Duodenal mucosa (tissue), 2 donors: ENCODE measurements around the gene GJA1.
"Not testable (repeated sequence)": the region's sequence is repeated elsewhere in the genome, so short reads cannot be mapped to it uniquely, and the experiment has no call there.

Experiments used
- H3K27ac ChIP-seq: one replicate; pipeline ENCODE4 v1.7.0; 2013; ENCODE audit warnings: low read depth, low read length
- H3K27me3 ChIP-seq, 2 donors: one replicate each; pipeline ENCODE4 v1.7.0; 2013; ENCODE audit warnings: low read length in 2 of 2, control low read depth in 1 of 2; ENCODE audit not compliant: insufficient read depth in 2 of 2, control insufficient read depth in 1 of 2
- H3K36me3 ChIP-seq, 2 donors: one replicate each; pipeline ENCODE4 v1.7.0; 2013; ENCODE audit warnings: low read length in 2 of 2, control low read depth in 1 of 2; ENCODE audit not compliant: insufficient read depth in 2 of 2, control insufficient read depth in 1 of 2
- H3K4me1 ChIP-seq, 2 donors: one replicate each; pipeline ENCODE4 v1.7.0; 2013; ENCODE audit warnings: low read length in 2 of 2, control low read depth in 1 of 2; ENCODE audit not compliant: insufficient read depth in 2 of 2, control insufficient read depth in 1 of 2
- H3K4me3 ChIP-seq, 2 donors: one replicate each; pipeline ENCODE4 v1.7.0; 2013; ENCODE audit warnings: low read length in 2 of 2, low read depth in 1 of 2
- H3K9ac ChIP-seq, 2 donors: one replicate each; pipeline ENCODE4 v1.7.0; 2013; ENCODE audit warnings: low read length in 2 of 2, low read depth in 1 of 2
- H3K9me3 ChIP-seq, 2 donors: one replicate each; pipeline ENCODE4 v1.7.0; 2013; ENCODE audit warnings: low read length in 2 of 2, control low read depth in 1 of 2; ENCODE audit not compliant: control insufficient read depth in 1 of 2

GJA1 gene

DNA sequence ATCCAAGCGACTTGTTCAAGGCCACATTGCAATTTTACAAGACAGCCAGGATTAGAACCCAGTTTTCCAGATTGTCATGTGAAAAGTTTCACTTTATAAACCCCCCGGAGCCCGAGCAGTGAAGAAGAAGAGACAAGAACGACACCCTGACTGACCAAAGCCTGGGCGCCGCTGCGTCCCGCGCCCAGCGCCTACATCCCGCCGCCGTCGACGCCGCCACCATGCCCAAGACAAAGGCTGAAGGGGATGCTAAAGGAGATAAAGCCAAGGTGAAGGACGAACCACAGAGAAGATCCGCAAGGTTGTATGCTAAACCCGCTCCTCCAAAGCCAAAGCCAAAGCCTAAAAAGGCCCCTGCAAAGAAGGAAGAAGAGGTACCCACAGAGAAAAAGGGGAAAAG, 27.1 kb upstream of the GJA1 start:
- Histone ChIP-seq H3K9ac (no peak overlapping the region), H3K9me3 (no peaks in the 10 kb centered on the region), H3K4me3 (no peak overlapping the region), H3K27me3 (no peaks in the 10 kb centered on the region), H3K27ac (no peak overlapping the region), H3K4me1 (no peaks in the 10 kb centered on the region), H3K36me3 (no peaks in the 10 kb centered on the region)

DNA sequence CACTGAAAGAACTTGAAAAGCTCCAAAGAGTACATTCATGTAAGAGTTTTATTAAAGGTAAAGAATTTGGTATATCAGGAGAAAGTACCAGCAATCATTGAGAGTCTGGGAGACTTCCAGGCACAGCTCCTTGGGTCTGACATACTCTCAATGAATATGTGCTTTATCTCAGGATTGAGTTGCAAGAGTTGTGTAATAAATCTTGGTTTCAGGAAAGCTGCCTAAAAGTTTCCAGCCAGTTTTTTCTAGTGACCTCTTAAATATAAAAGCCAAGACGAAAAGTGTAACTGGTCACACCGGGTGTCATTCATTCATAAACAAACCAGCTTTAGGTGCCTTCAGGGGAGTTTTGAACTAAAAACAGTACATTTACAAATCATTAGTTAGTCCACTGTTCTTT, 21.6 kb upstream of the GJA1 start:
- H3K9ac ChIP-seq: no peak overlapping the region
- H3K27me3 ChIP-seq: no peaks in the 10 kb centered on the region
- H3K4me3 ChIP-seq: no peak overlapping the region
- no peaks in the 10 kb centered on the region for H3K4me1 ChIP-seq
- H3K27ac ChIP-seq: no peak overlapping the region
- no peaks in the 10 kb centered on the region for H3K9me3 ChIP-seq
- no peaks in the 10 kb centered on the region for H3K36me3 ChIP-seq

DNA sequence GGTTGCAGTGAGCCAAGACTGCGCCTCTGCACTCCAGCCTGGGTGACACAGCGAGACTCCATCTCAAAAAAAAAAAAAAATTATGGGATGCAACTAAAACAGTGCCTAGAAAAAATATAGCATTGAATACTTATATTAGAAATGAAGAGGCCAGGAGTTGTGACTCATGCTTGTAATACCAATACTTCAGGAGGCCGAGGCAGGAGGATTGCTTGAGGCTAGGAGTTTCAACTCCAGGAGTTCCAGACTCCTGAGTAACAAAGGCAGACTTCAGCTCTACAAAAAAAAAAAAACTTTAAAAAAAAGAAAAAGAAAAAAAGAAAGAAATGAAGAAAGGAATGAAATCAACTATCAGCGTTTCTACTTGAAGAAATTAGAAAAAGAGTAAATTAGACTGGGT, 17.1 kb upstream of the GJA1 start:
- no peak overlapping the region for H3K9ac ChIP-seq
- no peak overlapping the region for H3K4me3 ChIP-seq
- H3K4me1 ChIP-seq: no peaks in the 10 kb centered on the region
- H3K36me3 ChIP-seq: no peaks in the 10 kb centered on the region
- H3K9me3 ChIP-seq: no peaks in the 10 kb centered on the region
- no peaks in the 10 kb centered on the region for H3K27me3 ChIP-seq
- no peak overlapping the region for H3K27ac ChIP-seq

DNA sequence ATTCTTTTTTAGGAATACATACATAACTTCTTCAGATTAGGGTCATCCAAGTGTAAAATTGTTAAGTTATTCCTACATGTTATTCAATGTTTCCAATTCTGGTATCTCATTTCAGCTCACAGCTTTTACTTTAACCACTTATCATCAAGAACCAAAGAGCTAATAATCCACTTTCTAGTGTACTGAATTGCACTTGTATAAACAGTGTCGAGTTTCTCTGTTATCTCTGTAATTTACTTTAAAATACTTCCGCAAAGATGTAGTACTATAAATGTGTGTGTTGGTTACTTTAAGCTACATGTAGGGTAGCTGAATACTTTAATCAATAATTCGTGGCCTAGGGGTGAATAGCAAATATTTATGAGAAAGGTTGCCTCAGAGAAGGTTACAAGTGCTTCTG, 8.8 kb upstream of the GJA1 start:
- Histone ChIP-seq H3K9me3 (no peaks in the 10 kb centered on the region), H3K4me1 (no peaks in the 10 kb centered on the region), H3K27ac (no peak overlapping the region), H3K9ac (no peak overlapping the region), H3K36me3 (no peaks in the 10 kb centered on the region), H3K27me3 (no peaks in the 10 kb centered on the region), H3K4me3 (no peak overlapping the region)

DNA sequence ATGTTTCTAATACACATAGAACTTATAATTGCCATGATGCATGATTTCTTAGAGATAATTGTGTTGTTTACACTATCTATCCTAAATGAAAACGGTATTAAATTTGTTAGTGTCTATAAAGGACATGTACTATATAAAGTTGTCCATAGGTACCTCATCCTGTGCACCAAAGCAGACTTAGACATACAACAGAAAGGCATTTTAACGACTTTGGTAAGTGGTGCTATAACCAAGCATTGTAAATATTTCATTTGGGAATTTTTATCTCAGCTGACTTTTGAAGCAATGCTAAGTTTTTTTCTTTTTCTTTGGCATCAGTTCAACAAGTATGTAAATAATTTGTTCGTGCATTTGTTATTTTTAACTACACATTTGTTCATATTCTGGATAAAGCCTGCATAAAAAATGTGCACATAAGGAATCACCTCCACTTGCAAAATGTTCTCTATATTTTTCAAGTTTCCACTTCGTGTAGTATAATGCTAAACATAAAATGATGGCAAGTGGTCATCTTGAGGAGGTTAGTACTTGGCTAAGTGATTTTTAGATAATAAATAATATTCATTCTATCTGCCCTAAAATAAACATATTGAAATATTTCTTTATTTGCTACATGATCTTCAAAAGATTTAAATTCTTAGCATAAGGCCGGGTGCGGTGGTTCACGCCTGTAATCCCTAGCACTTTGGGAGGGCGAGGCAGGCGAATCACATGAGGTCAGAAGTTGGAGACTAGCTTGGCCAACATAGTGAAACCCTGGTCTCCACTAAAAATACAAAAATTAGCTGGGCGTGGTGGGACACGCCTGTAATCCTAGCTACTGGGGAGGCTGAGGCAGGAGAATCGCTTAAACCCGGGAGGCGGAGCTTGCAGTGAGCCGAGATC, 6.3 kb upstream of the GJA1 start:
- Histone ChIP-seq H3K9ac (no peak overlapping the region), H3K9me3 (no peaks in the 10 kb centered on the region), H3K4me3 (no peak overlapping the region), H3K27ac (no peak overlapping the region), H3K27me3 (no peaks in the 10 kb centered on the region), H3K4me1 (no peaks in the 10 kb centered on the region), H3K36me3 (no peaks in the 10 kb centered on the region)

DNA sequence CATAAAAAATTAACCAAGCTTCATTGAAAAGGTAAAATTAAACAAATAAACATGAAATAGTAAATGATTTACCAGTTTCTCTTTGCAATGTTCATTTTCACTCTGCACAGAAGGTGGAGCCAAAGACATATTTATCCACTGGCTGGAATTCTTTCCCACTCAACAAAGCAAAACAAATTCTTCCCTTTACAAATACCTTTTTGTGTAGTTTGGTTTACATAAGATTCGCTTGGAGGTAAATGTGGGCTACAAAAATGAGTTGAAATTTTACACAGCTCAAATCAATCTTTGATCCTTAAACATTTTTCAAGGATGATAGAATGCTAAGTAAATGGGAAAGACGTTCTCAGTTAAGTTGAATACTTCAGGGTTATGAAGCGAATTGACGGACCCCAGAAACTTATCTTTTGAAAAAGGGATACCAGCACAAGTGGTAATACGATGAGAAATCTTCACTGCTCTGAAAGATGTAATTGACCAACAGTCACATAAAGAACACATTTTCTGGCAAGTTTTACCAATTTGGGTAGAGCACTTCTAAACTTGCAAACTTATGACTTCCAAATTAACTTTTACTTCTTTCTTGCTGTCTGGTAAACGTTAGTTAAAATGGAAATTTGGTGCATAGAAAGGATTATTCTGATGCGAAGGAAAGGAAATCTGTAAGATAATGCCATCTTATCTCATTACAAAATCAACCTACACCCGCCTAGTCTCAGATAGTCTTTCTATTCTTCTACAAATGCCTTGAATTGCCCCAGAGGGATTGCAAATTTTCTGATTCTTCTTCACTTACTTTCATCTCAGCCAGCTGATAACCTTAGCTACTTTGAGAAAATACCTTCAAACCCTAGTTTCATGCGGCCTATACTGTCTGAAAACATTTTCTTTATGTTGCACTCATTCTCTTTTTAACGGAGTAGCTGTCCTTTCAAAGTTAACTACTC, 4.7 kb upstream of the GJA1 start:
- Histone ChIP-seq H3K4me3 (no peak overlapping the region), H3K27me3 (no peaks in the 10 kb centered on the region), H3K27ac (no peak overlapping the region), H3K9me3 (no peaks in the 10 kb centered on the region), H3K9ac (no peak overlapping the region), H3K36me3 (no peaks in the 10 kb centered on the region), H3K4me1 (no peaks in the 10 kb centered on the region)

DNA sequence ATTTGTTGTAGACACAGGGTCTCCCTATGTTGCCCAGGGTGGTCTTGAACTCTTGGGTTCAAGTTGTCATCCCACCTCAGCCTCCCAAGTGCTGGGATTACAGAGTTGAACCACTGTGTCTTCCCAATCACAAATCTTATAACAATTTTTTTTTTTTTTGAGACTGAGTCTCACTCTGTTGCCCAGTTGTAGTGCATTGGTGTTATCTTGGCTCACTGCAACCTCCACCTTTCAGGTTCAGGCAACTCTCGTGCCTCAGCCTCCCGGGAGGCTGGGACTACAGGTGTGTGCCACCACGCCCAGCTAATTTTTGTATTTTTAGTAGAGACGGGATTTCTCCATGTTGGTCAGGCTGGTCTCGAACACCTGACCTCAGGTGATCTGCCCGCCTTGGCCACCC, 3.7 kb upstream of the GJA1 start:
- H3K4me3 ChIP-seq, H3K36me3 ChIP-seq, H3K9ac ChIP-seq, H3K27me3 ChIP-seq, H3K9me3 ChIP-seq, H3K27ac ChIP-seq, H3K4me1 ChIP-seq: not testable (repeated sequence)

DNA sequence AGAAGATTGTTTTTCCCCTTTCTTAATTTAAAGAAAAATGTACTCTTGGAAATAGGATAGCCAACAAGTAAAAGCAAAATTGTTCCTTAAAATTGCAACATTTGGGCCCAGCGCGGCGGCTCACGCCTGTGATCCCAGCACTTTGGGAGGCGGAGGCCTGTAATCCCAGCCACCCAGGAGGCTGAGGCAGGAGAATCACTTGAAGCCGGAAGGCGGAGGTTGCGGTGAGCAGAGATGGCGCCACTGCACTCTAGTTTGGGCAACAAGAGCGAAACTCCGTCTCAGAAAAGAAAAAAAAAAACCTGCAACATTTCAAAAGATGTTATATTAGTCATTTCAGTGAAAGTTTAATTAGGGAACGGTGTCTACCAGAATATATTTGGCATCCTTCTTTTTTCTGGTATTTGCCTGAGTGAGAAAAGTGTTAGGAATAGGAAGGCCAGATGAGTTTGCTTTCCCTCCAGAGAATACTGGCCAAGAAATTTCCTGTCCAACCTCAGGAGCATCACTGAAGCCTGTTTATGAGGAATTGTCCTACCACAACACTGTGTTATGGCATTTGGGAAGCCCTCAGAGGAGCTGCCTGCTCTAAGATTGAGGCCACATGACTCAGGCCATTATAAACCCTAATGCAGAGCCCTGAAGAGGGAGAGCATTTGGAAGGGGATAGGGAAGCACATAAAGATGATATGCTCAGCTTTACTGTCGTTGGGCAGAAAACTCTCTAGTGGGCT, 1.2 kb upstream of the GJA1 start:
- Histone ChIP-seq H3K4me1 (peaks cover 0 to 4% of the 10 kb centered on the region in 2 donors), H3K36me3 (no peaks in the 10 kb centered on the region), H3K27ac (no peak overlapping the region), H3K4me3 (no peak overlapping the region), H3K9me3 (no peaks in the 10 kb centered on the region), H3K9ac (no peak overlapping the region), H3K27me3 (peaks cover 0 to 21% of the 10 kb centered on the region in 2 donors)

DNA sequence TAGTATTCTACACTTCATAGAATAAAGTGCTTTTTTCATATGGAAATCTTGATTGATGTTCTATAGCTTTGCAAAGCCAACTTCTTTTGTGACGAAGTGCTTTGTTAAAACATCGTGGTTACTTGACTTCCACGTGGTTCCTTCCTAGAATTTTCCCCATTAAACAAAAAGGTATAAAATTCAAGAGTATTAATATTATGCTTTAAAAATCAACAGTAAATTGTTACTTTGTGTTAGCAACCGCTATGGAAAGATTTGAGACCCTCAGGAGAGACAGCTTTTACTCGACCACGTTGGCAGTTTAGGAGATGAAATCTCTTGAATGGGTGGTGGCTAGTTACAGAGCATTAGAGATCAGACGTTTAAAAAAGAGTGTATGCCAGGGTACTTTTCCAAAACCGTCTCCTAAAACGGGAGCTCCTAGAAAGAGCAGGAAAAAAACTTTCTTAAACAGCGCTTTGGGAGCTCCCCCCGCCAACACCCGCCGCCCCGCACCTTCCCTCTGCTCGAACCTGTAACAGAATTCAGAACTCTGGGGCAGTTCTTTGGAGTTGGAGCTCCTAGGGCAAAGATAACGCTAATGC, 920 bp downstream of the GJA1 start:
- Histone ChIP-seq H3K27ac (peak overlapping the region; percentile 7), H3K4me3 (peak overlapping the region; percentile 84 to 85), H3K27me3 (peaks cover 0 to 21% of the 10 kb centered on the region in 2 donors), H3K36me3 (no peaks in the 10 kb centered on the region), H3K9me3 (no peaks in the 10 kb centered on the region), H3K4me1 (peaks cover 0 to 4% of the 10 kb centered on the region in 2 donors), H3K9ac (peak overlapping the region; percentile 42 to 81)
